ENCODE results near the gene NIPSNAP2.
"Not testable (repeated sequence)": the region's sequence is repeated elsewhere in the genome, so short reads cannot be mapped to it uniquely, and the experiment has no call there.

Gene NIPSNAP2

DNA sequence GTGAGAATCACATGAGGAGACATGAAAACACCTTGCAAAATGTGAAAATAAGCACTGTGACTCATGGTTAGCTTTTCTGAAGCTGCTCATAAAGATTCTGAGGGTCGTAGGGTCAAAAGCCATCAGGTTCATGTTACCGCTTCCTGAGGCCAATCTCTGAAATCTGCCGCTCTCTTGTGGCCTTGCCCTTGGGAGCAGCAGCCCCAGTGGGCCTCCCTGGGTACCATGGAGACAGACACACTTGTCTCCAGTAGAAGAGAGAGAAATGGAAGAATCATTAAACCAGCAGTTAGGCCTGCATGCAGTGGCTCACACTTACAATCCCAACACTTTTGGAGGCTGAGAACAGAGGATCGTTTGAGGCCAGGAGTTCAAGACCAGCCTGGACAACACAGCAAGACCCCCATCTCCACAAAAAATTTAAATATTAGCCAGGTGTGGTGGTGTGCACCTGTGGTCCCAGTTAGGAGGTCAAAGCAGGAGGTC lies 42.8 kb downstream of the NIPSNAP2 start:
- Mint-ChIP-seq H3K4me1 (ENCODE audit: low read depth) (peaks cover 2% of the 10 kb centered on the region), H3K9me3 (no peaks in the 10 kb centered on the region), H3K36me3 (ENCODE audit: low read depth) (no peaks in the 10 kb centered on the region), H3K4me3 (no peak overlapping the region), H3K27me3 (ENCODE audit: low read depth) (no peaks in the 10 kb centered on the region), H3K27ac (no peak overlapping the region)
- no peak for DNase-seq (ENCODE audit: low spot score)

GRCh38 chr7:56007891-56008290 lies 43.5 kb downstream of the NIPSNAP2 start:
- Mint-ChIP-seq H3K4me1 (ENCODE audit: low read depth) (peaks cover 2% of the 10 kb centered on the region), H3K9me3 (no peaks in the 10 kb centered on the region), H3K27ac (no peak overlapping the region), H3K27me3 (ENCODE audit: low read depth) (no peaks in the 10 kb centered on the region), H3K4me3 (no peak overlapping the region), H3K36me3 (ENCODE audit: low read depth) (no peaks in the 10 kb centered on the region)
- no peak for DNase-seq (ENCODE audit: low spot score)

DNA sequence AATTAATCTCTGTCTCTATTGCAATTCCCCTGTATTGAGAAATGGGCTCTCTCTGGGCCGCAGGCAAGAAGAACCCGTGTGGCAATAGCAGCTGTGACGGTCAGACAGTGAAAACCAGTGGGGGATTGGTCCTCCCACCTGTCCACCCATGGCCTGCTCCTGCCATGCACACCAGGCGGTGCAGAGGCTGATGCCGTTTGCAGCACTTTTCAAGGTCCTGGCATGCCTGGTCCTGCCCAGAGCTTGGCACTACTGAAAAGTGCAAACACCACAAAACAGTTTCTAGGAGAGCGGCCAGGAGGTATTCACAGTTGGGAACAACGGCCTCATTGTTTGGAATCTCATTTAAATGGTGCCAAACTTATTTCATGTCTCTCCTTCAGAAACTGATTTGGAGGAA lies 45.3 kb downstream of the NIPSNAP2 start:
- H3K4me1 Mint-ChIP-seq (ENCODE audit: low read depth), result peaks cover 2% of the 10 kb centered on the region
- no peaks in the 10 kb centered on the region for H3K9me3 Mint-ChIP-seq
- no peak overlapping the region for H3K4me3 Mint-ChIP-seq
- no peaks in the 10 kb centered on the region for H3K27me3 Mint-ChIP-seq (ENCODE audit: low read depth)
- peaks cover 8% of the 10 kb centered on the region for H3K36me3 Mint-ChIP-seq (ENCODE audit: low read depth)
- H3K27ac Mint-ChIP-seq, result no peak overlapping the region
- no peak for DNase-seq (ENCODE audit: low spot score)

DNA sequence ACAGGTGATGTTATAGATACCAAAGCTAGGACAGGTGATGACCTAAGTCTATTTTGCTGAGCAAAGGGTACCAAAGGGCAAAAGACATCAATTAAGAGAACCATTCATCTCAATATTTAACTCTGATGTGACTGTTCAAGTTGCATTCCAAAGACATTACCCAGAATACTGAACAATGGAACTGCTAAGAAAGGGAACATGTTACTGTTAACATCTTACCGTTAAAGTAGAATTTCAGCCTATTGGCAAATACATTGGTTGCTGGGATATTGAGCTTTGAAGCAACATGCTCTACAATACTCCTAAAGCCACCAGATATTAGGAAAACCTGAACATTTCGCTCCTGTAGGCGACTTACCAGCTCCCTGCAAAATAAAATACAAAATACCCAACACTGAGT lies 52.6 kb downstream of the NIPSNAP2 start:
- H3K27ac Mint-ChIP-seq; H3K27me3 Mint-ChIP-seq (ENCODE audit: low read depth); H3K9me3 Mint-ChIP-seq; H3K4me3 Mint-ChIP-seq; H3K4me1 Mint-ChIP-seq (ENCODE audit: low read depth); DNase-seq (ENCODE audit: low spot score): not testable (repeated sequence)
- peaks cover 27% of the 10 kb centered on the region for H3K36me3 Mint-ChIP-seq (ENCODE audit: low read depth)

- Mint-ChIP-seq H3K36me3 (ENCODE audit: low read depth) (peaks cover 20% of the 10 kb centered on the region), H3K27me3 (ENCODE audit: low read depth) (no peaks in the 10 kb centered on the region), H3K27ac (no peak overlapping the region), H3K4me1 (ENCODE audit: low read depth) (no peaks in the 10 kb centered on the region), H3K9me3 (no peaks in the 10 kb centered on the region), H3K4me3 (no peak overlapping the region)
- DNase-seq (ENCODE audit: low spot score), result no peak
These were observed 55.1 kb downstream of the NIPSNAP2 start for GRCh38 chr7:56019501-56019900.

DNA sequence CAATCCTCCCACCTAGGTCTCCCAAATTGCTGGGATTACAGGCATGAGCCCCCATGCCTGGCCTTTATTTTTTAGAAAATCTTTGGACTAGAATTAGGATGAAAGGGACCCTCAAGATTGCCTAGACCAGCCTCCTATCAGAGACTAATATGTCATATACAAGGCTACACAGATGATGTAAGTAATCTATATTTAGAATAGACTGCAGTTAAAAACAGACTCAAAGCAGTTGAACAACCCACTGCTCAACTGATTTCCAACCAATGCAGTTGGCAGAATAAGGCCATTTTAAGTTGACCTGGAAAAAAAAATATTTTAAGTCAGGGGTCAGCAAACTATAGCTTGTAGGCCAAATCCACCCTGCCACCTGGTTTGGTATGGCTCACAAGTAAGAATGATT lies 59.1 kb downstream of the NIPSNAP2 start:
- peaks cover 26% of the 10 kb centered on the region for H3K36me3 Mint-ChIP-seq (ENCODE audit: low read depth)
- no peaks in the 10 kb centered on the region for H3K4me1 Mint-ChIP-seq (ENCODE audit: low read depth)
- H3K27me3 Mint-ChIP-seq (ENCODE audit: low read depth), result no peaks in the 10 kb centered on the region
- DNase-seq (ENCODE audit: low spot score), result no peak
- no peak overlapping the region for H3K27ac Mint-ChIP-seq
- no peaks in the 10 kb centered on the region for H3K9me3 Mint-ChIP-seq
- H3K4me3 Mint-ChIP-seq, result no peak overlapping the region

DNA sequence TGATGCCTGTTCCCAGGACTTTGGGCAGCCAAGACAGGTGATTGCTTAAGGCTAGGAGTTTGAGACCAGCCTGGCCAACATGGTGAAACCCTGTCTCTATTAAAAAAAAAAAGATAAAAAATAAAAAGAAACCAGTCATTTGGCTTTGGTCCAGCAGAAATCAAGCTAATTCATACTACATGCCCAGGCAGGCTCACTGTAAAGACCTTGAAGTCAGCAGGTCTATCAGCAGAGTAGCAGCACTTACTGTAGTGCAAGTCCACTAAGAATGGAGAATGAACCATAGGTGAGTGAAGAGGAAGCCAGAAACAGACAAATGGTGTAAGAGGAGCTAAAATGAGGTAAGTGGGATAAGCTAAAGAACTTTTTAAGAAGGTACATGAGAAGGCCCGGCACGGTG lies 62.2 kb downstream of the NIPSNAP2 start:
- Mint-ChIP-seq H3K27me3 (ENCODE audit: low read depth) (no peaks in the 10 kb centered on the region), H3K27ac (no peak overlapping the region), H3K4me1 (ENCODE audit: low read depth) (peaks cover under 1% of the 10 kb centered on the region), H3K36me3 (ENCODE audit: low read depth) (peaks cover 18% of the 10 kb centered on the region), H3K4me3 (no peak overlapping the region), H3K9me3 (no peaks in the 10 kb centered on the region)
- no peak for DNase-seq (ENCODE audit: low spot score)

DNA sequence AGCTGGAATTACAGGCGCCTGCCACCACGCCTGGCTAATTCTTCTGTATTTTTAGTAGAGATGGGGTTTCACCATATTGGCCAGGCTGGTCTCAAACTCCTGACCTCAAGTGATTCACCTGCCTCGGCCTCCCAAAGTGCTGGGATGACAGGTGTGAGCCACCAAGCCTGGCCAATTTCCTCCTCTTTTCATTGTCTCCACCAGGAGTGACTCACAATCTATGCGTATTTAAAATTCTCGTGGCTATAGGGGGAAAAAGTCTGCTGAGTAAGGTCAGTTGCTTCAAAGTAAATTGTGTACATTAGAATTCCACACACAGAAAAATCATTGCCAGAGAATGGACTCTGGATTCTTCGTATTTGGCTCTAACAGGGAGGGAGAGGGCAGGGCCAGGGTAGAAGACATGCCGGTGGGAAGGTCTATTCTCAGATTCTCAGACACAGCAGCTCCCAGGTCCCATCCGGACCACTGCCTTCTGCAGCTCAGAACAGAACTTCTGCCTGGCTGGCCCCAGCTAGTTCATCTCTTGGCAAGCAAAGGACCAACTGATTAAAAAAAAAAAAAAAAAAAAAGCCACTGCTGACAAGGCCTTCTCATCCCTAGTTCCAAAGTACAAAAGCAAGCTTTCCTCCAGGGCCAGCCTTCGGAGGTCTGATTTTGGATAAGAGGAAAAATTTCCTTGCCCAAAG lies 64.7 kb downstream of the NIPSNAP2 start:
- H3K9me3 Mint-ChIP-seq, result no peaks in the 10 kb centered on the region
- no peak overlapping the region for H3K4me3 Mint-ChIP-seq
- H3K4me1 Mint-ChIP-seq (ENCODE audit: low read depth), result peaks cover 11% of the 10 kb centered on the region
- no peak for DNase-seq (ENCODE audit: low spot score)
- no peak overlapping the region for H3K27ac Mint-ChIP-seq
- no peaks in the 10 kb centered on the region for H3K27me3 Mint-ChIP-seq (ENCODE audit: low read depth)
- peaks cover 19% of the 10 kb centered on the region for H3K36me3 Mint-ChIP-seq (ENCODE audit: low read depth)

- no peak overlapping the region for H3K27ac Mint-ChIP-seq
- H3K36me3 Mint-ChIP-seq (ENCODE audit: low read depth), result peaks cover 15% of the 10 kb centered on the region
- no peaks in the 10 kb centered on the region for H3K9me3 Mint-ChIP-seq
- H3K27me3 Mint-ChIP-seq (ENCODE audit: low read depth), result no peaks in the 10 kb centered on the region
- DNase-seq (ENCODE audit: low spot score), result no peak
- no peak overlapping the region for H3K4me3 Mint-ChIP-seq
- H3K4me1 Mint-ChIP-seq (ENCODE audit: low read depth), result peaks cover 11% of the 10 kb centered on the region
These were observed 66.0 kb downstream of the NIPSNAP2 start for GRCh38 chr7:56030340-56030739.

GRCh38 chr7:56031556-56031955 lies 67.2 kb downstream of the NIPSNAP2 start:
- H3K9me3 Mint-ChIP-seq; H3K27me3 Mint-ChIP-seq (ENCODE audit: low read depth); DNase-seq (ENCODE audit: low spot score): not testable (repeated sequence)
- Mint-ChIP-seq H3K4me3 (peak overlapping the region; percentile 35), H3K27ac (peak overlapping the region; percentile 3), H3K4me1 (ENCODE audit: low read depth) (peaks cover 11% of the 10 kb centered on the region), H3K36me3 (ENCODE audit: low read depth) (peaks cover 13% of the 10 kb centered on the region)

DNA sequence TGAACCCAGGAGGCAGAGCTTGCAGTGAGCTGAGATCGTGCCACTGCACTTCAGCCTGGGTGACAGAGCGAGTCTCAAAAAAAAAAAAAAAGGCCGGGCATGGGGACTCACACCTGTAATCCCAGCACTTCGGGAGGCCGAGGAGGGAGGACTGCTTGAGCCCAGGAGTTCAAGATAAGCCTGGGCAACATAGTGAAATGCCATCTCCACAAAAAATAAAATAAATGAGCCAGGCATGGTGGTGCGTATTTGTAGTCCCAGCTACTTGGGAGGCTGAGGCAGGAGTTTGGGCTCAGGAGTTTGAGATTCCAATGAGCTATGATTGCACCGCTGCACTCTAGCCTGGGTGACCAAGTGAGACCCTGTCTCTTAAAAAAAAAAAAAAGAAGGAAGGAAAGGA lies 68.2 kb downstream of the NIPSNAP2 start:
- peak overlapping the region; percentile 7 for H3K4me3 Mint-ChIP-seq
- peaks cover 11% of the 10 kb centered on the region for H3K4me1 Mint-ChIP-seq (ENCODE audit: low read depth)
- not testable (repeated sequence) for DNase-seq (ENCODE audit: low spot score); H3K27me3 Mint-ChIP-seq (ENCODE audit: low read depth); H3K27ac Mint-ChIP-seq; H3K9me3 Mint-ChIP-seq
- H3K36me3 Mint-ChIP-seq (ENCODE audit: low read depth), result peaks cover 10% of the 10 kb centered on the region

- H3K36me3 Mint-ChIP-seq (ENCODE audit: low read depth), result peaks cover 10% of the 10 kb centered on the region
- peak overlapping the region; percentile 79 for H3K27ac Mint-ChIP-seq
- peaks cover 11% of the 10 kb centered on the region for H3K4me1 Mint-ChIP-seq (ENCODE audit: low read depth)
- DNase-seq (ENCODE audit: low spot score), result peak; percentile 74
- H3K27me3 Mint-ChIP-seq (ENCODE audit: low read depth), result no peaks in the 10 kb centered on the region
- H3K9me3 Mint-ChIP-seq, result no peaks in the 10 kb centered on the region
- H3K4me3 Mint-ChIP-seq, result peak overlapping the region; percentile 85
These were observed 69.5 kb downstream of the NIPSNAP2 start for GRCh38 chr7:56033671-56034432.

DNA sequence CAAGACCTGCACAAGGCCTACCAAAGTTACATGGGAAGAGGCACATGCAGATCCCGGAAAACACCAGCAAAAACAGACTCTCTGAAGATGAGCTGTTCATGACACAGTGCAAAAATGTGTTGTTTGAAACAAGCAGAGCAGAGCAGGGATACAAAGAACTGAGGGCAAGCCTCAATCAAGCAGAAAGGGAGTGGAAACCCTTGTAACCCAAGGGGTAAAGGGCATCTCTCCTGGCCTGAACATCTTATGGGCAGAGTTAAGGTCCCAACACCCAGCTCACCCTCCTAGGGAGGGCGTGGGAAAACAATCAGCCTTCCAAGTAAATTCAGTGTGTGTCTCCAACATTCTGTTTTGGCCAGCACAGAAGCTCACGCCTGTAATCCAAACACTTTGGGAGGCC lies 76.3 kb downstream of the NIPSNAP2 start:
- Mint-ChIP-seq H3K9me3 (no peaks in the 10 kb centered on the region), H3K27ac (no peak overlapping the region), H3K27me3 (ENCODE audit: low read depth) (no peaks in the 10 kb centered on the region), H3K4me3 (no peak overlapping the region), H3K4me1 (ENCODE audit: low read depth) (no peaks in the 10 kb centered on the region), H3K36me3 (ENCODE audit: low read depth) (peaks cover 5% of the 10 kb centered on the region)
- DNase-seq (ENCODE audit: low spot score), result no peak

GRCh38 chr7:56045758-56046157 lies 81.4 kb downstream of the NIPSNAP2 start:
- not testable (repeated sequence) for H3K27ac Mint-ChIP-seq

More at GRCh38 chr7:56045758-56046157, 81.4 kb downstream of the NIPSNAP2 start:
- H3K4me1 Mint-ChIP-seq (ENCODE audit: low read depth); H3K36me3 Mint-ChIP-seq (ENCODE audit: low read depth); H3K9me3 Mint-ChIP-seq; H3K27me3 Mint-ChIP-seq (ENCODE audit: low read depth); DNase-seq (ENCODE audit: low spot score); H3K4me3 Mint-ChIP-seq: not testable (repeated sequence)

Data from T-helper 2 cell treated with Interferon-gamma antibody and Interleukin-4, amounts not matched to agents 5 μg/mL and 100 μg/mL, for 36 hours (primary cell).